ENCODE results near the gene TGFBR3L. TPM values are rescaled to one million over a fixed set of nuclear protein-coding genes. Genes with fewer than 3 reads are reported as not detected.

TGFBR3L gene
- total and polyA plus RNA-seq, 2 of the 13 experiments (the other 11 are each of a cell fraction or from before 2014, with no cell fraction given), result 0.20 to 1.0 TPM

GRCh38 chr19:7919610-7920518 is 5.2 kb downstream of the TGFBR3L start, which contains the start of gene SNAPC2 (continued):
- TF ChIP-seq SNAPC2 (CRISPR knock-in tag; IDR thresholded peaks at IDR 0.05) (0 out of 2 replicates have a peak, but pooled peaks have one; percentile 48), TFE3 (CRISPR knock-in tag; IDR thresholded peaks at IDR 0.05) (peak; percentile 14; the same call in 1 of the 2 replicates), RXRA (CRISPR knock-in tag; IDR thresholded peaks at IDR 0.05) (peak; percentile 67; the same call in 1 of the 2 replicates), TCF7L2 (IDR thresholded peaks at IDR 0.05; ENCODE audit: low read depth, low read length) (no peak), ZNF350 (CRISPR knock-in tag; IDR thresholded peaks at IDR 0.05; ENCODE audit: borderline replicate concordance, low read depth) (0 out of 2 replicates have a peak, but pooled peaks have one; percentile 59), MXI1 (IDR thresholded peaks at IDR 0.05; ENCODE audit: borderline replicate concordance, low read depth, low read length) (peak; percentile 68; the same call in 1 of the 3 replicates)

GRCh38 chr19:7920519-7921301 is 6.1 kb downstream of the TGFBR3L start:
- WGBS (ENCODE audit: low lambda C conversion rate), result 11% methylated on average over 60 of the region's 62 CpGs
- no peaks in the 10 kb centered on the region; a peak in 1 of 5 replicates for H3K27me3 ChIP-seq (ENCODE audit: control insufficient read depth in 1 of 2, insufficient read depth in 2 of 2, low read length in 2 of 2)
- no peak overlapping the region for H2AFZ ChIP-seq (ENCODE audit: low read length)
- intact Hi-C loops (cut with micrococcal nuclease; ENCODE audit: unreplicated experiment), result no loop called here
- CTCF ChIA-PET (ENCODE audit: low intra/inter-chr PET ratio, low total read pairs), result interaction anchor here (1.4 to 1.7 kb wide), 2 partner anchors 52 to 67 kb away, joined by 3 to 5 read pairs; no protein-coding TSS in a partner anchor
- BruUV-seq (replicated peaks), result no TSS peak
- peaks cover 5% of the 10 kb centered on the region; the same call in 1 of the 2 replicates for H4K20me1 ChIP-seq (ENCODE audit: insufficient read depth, low read length)
- POLR2A ChIA-PET, result interaction anchor here (0.6 to 6.4 kb wide), 19 partner anchors 9 to 1200 kb away, joined by 3 to 85 read pairs (median 10); partner anchors contain the start of genes C3, LRRC8E, MAP2K7 and TIMM44
- DNase-seq (ENCODE audit: low spot score), result peak; percentile 77
- H3K79me2 ChIP-seq (ENCODE audit: insufficient read depth, low read length), result no peaks in the 10 kb centered on the region
- peak overlapping the region; percentile 91 for H3K4me2 ChIP-seq (ENCODE audit: low read depth, low read length)
- H3K27ac ChIP-seq (ENCODE audit: extremely low read length, insufficient read depth, low read length), result peak overlapping the region; percentile 92
- H3K4me3 ChIP-seq (replicated peaks in 1 of 3; ENCODE audit: insufficient read depth in 1 of 3, low read depth in 2 of 3, low read length in 3 of 3), result peak overlapping the region; percentile 85 to 89 (median 87)
- peak overlapping the region; percentile 86 for H3K9ac ChIP-seq (ENCODE audit: insufficient read depth, low read depth, low read length)
- in situ Hi-C loops (cut with HindIII; ENCODE audit: extremely low pct_ligation_motif_present, low pct_unique_long_range_greater_than_20kb), result loop anchor here (5.0 kb wide), 1 partner anchor 68 kb away; no protein-coding TSS in a partner anchor
- FAIRE-seq, result no peak
- H3K36me3 ChIP-seq (replicated peaks in 1 of 2; ENCODE audit: control insufficient read depth in 1 of 2, insufficient read depth in 2 of 2, low read length in 2 of 2), result peaks cover 5 to 10% of the 10 kb centered on the region in 2 experiments; a peak in 2 of 5 replicates
- peaks cover 33% of the 10 kb centered on the region for H3K4me1 ChIP-seq (ENCODE audit: insufficient read depth, low read length)
- ATAC-seq, result no peak; the same call in 1 of the 3 replicates
- no peaks in the 10 kb centered on the region for H3K9me3 ChIP-seq (ENCODE audit: low read length)
- TF ChIP-seq ZNF414 (CRISPR knock-in tag; IDR thresholded peaks at IDR 0.05) (no peak), KLF11 (CRISPR knock-in tag; IDR thresholded peaks at IDR 0.05) (no peak), BORCS8-MEF2B (CRISPR knock-in tag; IDR thresholded peaks at IDR 0.05) (0 out of 2 replicates have a peak, but pooled peaks have one; percentile 20), HNRNPLL (IDR thresholded peaks at IDR 0.05; ENCODE audit: low read depth, low read length, poor library complexity, severe bottlenecking) (peak; percentile 5), ZNF839 (CRISPR knock-in tag; IDR thresholded peaks at IDR 0.05; ENCODE audit: borderline replicate concordance) (no peak), RFXANK (CRISPR knock-in tag; IDR thresholded peaks at IDR 0.05) (no peak), KDM4B (CRISPR knock-in tag; IDR thresholded peaks at IDR 0.05) (no peak), PBX3 (CRISPR knock-in tag; IDR thresholded peaks at IDR 0.05; ENCODE audit: borderline replicate concordance) (no peak)

Measured in HepG2 (cell line).